ENCODE measurements around the gene KCNG4. TPM values are rescaled to one million over a fixed set of nuclear protein-coding genes. Genes with fewer than 3 reads are reported as not detected.

The KCNG4 gene
- total RNA-seq, 1 experiment from 2014 or later, result not detected

DNA sequence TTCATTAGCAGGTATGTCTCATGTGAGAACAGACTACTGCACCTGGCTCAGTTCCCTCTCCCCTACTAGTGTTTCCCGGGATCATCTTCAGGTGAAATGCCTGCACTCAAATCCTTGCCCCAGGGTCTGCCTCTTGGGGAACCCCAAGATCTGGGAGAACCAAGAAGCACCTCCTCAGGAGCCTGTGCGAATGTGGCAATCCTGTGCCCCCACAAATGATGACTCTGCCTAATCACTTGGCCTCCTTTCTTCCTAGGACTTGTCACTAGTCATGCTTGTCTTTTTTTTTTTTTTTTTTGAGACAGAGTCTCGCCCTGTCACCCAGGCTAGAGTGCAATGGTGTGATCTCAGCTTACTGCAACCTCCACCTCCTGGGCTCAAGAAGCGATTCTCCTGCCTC lies 27.2 kb downstream of the KCNG4 start:
- POLR2A ChIA-PET, result no interaction called here
- no peak for DNase-seq (ENCODE audit: low read depth, low spot score)
- H3K9me3 ChIP-seq (ENCODE audit: control insufficient read depth, insufficient read depth, low read depth, low read length), result no peaks in the 10 kb centered on the region
- H3K27ac ChIP-seq (ENCODE audit: low read length), result no peak overlapping the region
- no TSS peak for BruUV-seq (replicated peaks)
- H3K27me3 ChIP-seq (ENCODE audit: control insufficient read depth, insufficient read depth, low read length), result no peaks in the 10 kb centered on the region
- H3K36me3 ChIP-seq (ENCODE audit: control insufficient read depth, insufficient read depth, low read length), result no peaks in the 10 kb centered on the region
- in situ Hi-C loops (cut with HindIII; ENCODE audit: low pct_unique_long_range_greater_than_20kb, low sequenced_read_pairs), result no loop called here
- CTCF ChIA-PET, result no interaction called here
- H3K4me3 ChIP-seq (ENCODE audit: low read depth in 2 of 2, low read length in 2 of 2), result no peak overlapping the region
- no peak for TF ChIP-seq SIN3A (IDR thresholded peaks at IDR 0.05; ENCODE audit: borderline replicate concordance, insufficient read depth, low read depth, low read length)
- TF ChIP-seq, protein P1, sequence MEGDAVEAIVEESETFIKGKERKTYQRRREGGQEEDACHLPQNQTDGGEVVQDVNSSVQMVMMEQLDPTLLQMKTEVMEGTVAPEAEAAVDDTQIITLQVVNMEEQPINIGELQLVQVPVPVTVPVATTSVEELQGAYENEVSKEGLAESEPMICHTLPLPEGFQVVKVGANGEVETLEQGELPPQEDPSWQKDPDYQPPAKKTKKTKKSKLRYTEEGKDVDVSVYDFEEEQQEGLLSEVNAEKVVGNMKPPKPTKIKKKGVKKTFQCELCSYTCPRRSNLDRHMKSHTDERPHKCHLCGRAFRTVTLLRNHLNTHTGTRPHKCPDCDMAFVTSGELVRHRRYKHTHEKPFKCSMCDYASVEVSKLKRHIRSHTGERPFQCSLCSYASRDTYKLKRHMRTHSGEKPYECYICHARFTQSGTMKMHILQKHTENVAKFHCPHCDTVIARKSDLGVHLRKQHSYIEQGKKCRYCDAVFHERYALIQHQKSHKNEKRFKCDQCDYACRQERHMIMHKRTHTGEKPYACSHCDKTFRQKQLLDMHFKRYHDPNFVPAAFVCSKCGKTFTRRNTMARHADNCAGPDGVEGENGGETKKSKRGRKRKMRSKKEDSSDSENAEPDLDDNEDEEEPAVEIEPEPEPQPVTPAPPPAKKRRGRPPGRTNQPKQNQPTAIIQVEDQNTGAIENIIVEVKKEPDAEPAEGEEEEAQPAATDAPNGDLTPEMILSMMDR (IDR thresholded peaks at IDR 0.05), result no peak
- TF ChIP-seq, protein P2, sequence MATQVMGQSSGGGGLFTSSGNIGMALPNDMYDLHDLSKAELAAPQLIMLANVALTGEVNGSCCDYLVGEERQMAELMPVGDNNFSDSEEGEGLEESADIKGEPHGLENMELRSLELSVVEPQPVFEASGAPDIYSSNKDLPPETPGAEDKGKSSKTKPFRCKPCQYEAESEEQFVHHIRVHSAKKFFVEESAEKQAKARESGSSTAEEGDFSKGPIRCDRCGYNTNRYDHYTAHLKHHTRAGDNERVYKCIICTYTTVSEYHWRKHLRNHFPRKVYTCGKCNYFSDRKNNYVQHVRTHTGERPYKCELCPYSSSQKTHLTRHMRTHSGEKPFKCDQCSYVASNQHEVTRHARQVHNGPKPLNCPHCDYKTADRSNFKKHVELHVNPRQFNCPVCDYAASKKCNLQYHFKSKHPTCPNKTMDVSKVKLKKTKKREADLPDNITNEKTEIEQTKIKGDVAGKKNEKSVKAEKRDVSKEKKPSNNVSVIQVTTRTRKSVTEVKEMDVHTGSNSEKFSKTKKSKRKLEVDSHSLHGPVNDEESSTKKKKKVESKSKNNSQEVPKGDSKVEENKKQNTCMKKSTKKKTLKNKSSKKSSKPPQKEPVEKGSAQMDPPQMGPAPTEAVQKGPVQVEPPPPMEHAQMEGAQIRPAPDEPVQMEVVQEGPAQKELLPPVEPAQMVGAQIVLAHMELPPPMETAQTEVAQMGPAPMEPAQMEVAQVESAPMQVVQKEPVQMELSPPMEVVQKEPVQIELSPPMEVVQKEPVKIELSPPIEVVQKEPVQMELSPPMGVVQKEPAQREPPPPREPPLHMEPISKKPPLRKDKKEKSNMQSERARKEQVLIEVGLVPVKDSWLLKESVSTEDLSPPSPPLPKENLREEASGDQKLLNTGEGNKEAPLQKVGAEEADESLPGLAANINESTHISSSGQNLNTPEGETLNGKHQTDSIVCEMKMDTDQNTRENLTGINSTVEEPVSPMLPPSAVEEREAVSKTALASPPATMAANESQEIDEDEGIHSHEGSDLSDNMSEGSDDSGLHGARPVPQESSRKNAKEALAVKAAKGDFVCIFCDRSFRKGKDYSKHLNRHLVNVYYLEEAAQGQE (IDR thresholded peaks at IDR 0.05; ENCODE audit: insufficient read depth in 1 of 2, low read depth in 2 of 2, low read length in 1 of 2), result no peak
- TF ChIP-seq TCF7L2 (IDR thresholded peaks at IDR 0.05; ENCODE audit: low read depth, low read length), result no peak
- TF ChIP-seq POLR2AphosphoS5 (IDR thresholded peaks at IDR 0.05; ENCODE audit: low read depth, low read length), result no peak
- intact Hi-C loops (cut with micrococcal nuclease; ENCODE audit: unreplicated experiment), result no loop called here
- ATAC-seq, result no peak
- H3K4me1 ChIP-seq (ENCODE audit: control insufficient read depth, insufficient read depth, low read length), result no peaks in the 10 kb centered on the region

- Histone ChIP-seq H3K36me3 (ENCODE audit: control insufficient read depth, insufficient read depth, low read length) (no peaks in the 10 kb centered on the region), H3K4me3 (ENCODE audit: low read depth in 2 of 2, low read length in 2 of 2) (no peak overlapping the region), H3K4me1 (ENCODE audit: control insufficient read depth, insufficient read depth, low read length) (no peaks in the 10 kb centered on the region), H3K27me3 (ENCODE audit: control insufficient read depth, insufficient read depth, low read length) (no peaks in the 10 kb centered on the region), H3K27ac (ENCODE audit: low read length) (no peak overlapping the region), H3K9me3 (ENCODE audit: control insufficient read depth, insufficient read depth, low read depth, low read length) (no peaks in the 10 kb centered on the region)
- ChIA-PET POLR2A (no interaction called here), CTCF (no interaction called here)
- in situ Hi-C loops (cut with HindIII; ENCODE audit: low pct_unique_long_range_greater_than_20kb, low sequenced_read_pairs), result no loop called here
- BruUV-seq (replicated peaks), result no TSS peak
- TF ChIP-seq TCF7L2 (IDR thresholded peaks at IDR 0.05; ENCODE audit: low read depth, low read length), result no peak
- TF ChIP-seq POLR2AphosphoS5 (IDR thresholded peaks at IDR 0.05; ENCODE audit: low read depth, low read length), result no peak
- TF ChIP-seq, protein P1 (IDR thresholded peaks at IDR 0.05), result no peak
- TF ChIP-seq SIN3A (IDR thresholded peaks at IDR 0.05; ENCODE audit: borderline replicate concordance, insufficient read depth, low read depth, low read length), result no peak
- TF ChIP-seq, protein P2 (IDR thresholded peaks at IDR 0.05; ENCODE audit: insufficient read depth in 1 of 2, low read depth in 2 of 2, low read length in 1 of 2), result no peak
- ATAC-seq (no peak), DNase-seq (ENCODE audit: low read depth, low spot score) (no peak)
- intact Hi-C loops (cut with micrococcal nuclease; ENCODE audit: unreplicated experiment), result no loop called here
Observed at GRCh38 chr16:84212154-84212553, 27.7 kb downstream of the KCNG4 start.
